ENCODE results near the gene CWF19L1. TPM values are rescaled to one million over a fixed set of nuclear protein-coding genes. Genes with fewer than 3 reads are reported as not detected.

Gene CWF19L1
- total and polyA plus RNA-seq, 2 experiments from 2014 or later, result 15.8 to 34.4 TPM

- DNase-seq (ENCODE audit: low spot score) (no peak), ATAC-seq (no peak)
- Histone ChIP-seq H3K36me3 (ENCODE audit: insufficient read depth) (peaks cover 22% of the 10 kb centered on the region; the same call in 1 of the 2 replicates), H3K27ac (ENCODE audit: low read depth) (no peak overlapping the region), H2AFZ (no peak overlapping the region), H3K4me3 (no peak overlapping the region), H3K9me2 (ENCODE audit: insufficient read depth) (no peaks in the 10 kb centered on the region), H4K20me1 (replicated peaks; ENCODE audit: insufficient read depth) (peaks cover 17% of the 10 kb centered on the region), H3K4me2 (no peak overlapping the region), H3F3A (replicated peaks; ENCODE audit: low read depth) (no peaks in the 10 kb centered on the region), H3K79me2 (replicated peaks; ENCODE audit: insufficient read depth) (peaks cover 33% of the 10 kb centered on the region), H3K4me1 (ENCODE audit: insufficient read depth) (no peaks in the 10 kb centered on the region), H3K27me3 (ENCODE audit: insufficient read depth) (no peaks in the 10 kb centered on the region)
- Mint-ChIP-seq H3K9me3 (no peaks in the 10 kb centered on the region), H3K27ac (no peak overlapping the region), H3K27me3 (ENCODE audit: insufficient read depth, low read depth, poor library complexity) (peaks cover 2% of the 10 kb centered on the region), H3K4me3 (no peak overlapping the region), H3K36me3 (ENCODE audit: low read depth) (peaks cover 35% of the 10 kb centered on the region), H3K4me1 (no peaks in the 10 kb centered on the region; the same call in 2 of the 3 replicates)
- no peak for TF ChIP-seq POLR2AphosphoS5 (IDR thresholded peaks at IDR 0.05; ENCODE audit: low read depth)
- no peak for TF ChIP-seq EZH2phosphoT487 (IDR thresholded peaks at IDR 0.05; ENCODE audit: unreplicated experiment)
- TF ChIP-seq CTCF (conservative IDR thresholded peaks at IDR 0.05; ENCODE audit: low read depth in 2 of 2), result no peak
- TF ChIP-seq STAT1 (IDR thresholded peaks at IDR 0.05; ENCODE audit: unreplicated experiment), result no peak
- TF ChIP-seq REST (IDR thresholded peaks at IDR 0.05; ENCODE audit: unreplicated experiment), result no peak
- TF ChIP-seq JUNB (IDR thresholded peaks at IDR 0.05; ENCODE audit: unreplicated experiment), result no peak
These were observed 43.6 kb downstream of the CWF19L1 start for GRCh38 chr10:100223879-100224278.

GRCh38 chr10:100222529-100222928 is 44.9 kb downstream of the CWF19L1 start:
- peaks cover 20% of the 10 kb centered on the region for H3K79me2 ChIP-seq (replicated peaks; ENCODE audit: insufficient read depth)
- Mint-ChIP-seq H3K27me3 (ENCODE audit: insufficient read depth, low read depth, poor library complexity) (no peaks in the 10 kb centered on the region), H3K4me1 (no peaks in the 10 kb centered on the region), H3K9me3 (no peaks in the 10 kb centered on the region), H3K36me3 (ENCODE audit: low read depth) (peaks cover 40% of the 10 kb centered on the region), H3K27ac (no peak overlapping the region), H3K4me3 (no peak overlapping the region)
- peaks cover 11% of the 10 kb centered on the region; the same call in 1 of the 2 replicates for H4K20me1 ChIP-seq (replicated peaks; ENCODE audit: insufficient read depth)
- H2AFZ ChIP-seq, result no peak overlapping the region
- no peaks in the 10 kb centered on the region for H3F3A ChIP-seq (replicated peaks; ENCODE audit: low read depth)
- no peaks in the 10 kb centered on the region for H3K9me2 ChIP-seq (ENCODE audit: insufficient read depth)
- DNase-seq (ENCODE audit: low spot score), result no peak
- H3K4me2 ChIP-seq, result no peak overlapping the region
- no peak for ATAC-seq
- H3K27me3 ChIP-seq (ENCODE audit: insufficient read depth), result no peaks in the 10 kb centered on the region
- H3K4me1 ChIP-seq (ENCODE audit: insufficient read depth), result no peaks in the 10 kb centered on the region
- H3K36me3 ChIP-seq (ENCODE audit: insufficient read depth), result peaks cover 34% of the 10 kb centered on the region
- H3K4me3 ChIP-seq, result no peak overlapping the region
- no peak overlapping the region for H3K27ac ChIP-seq (ENCODE audit: low read depth)
- no peak for TF ChIP-seq ZNF114 (CRISPR knock-in tag; IDR thresholded peaks at IDR 0.05)
- no peak for TF ChIP-seq NANOG (IDR thresholded peaks at IDR 0.05; ENCODE audit: borderline replicate concordance)
- TF ChIP-seq POLR2AphosphoS5 (IDR thresholded peaks at IDR 0.05; ENCODE audit: low read depth), result no peak
- no peak for TF ChIP-seq JUNB (IDR thresholded peaks at IDR 0.05; ENCODE audit: unreplicated experiment)
- no peak for TF ChIP-seq ZNF462 (CRISPR knock-in tag; IDR thresholded peaks at IDR 0.05)
